HepG2 (cell line): ENCODE results near the gene EPC2. TPM values are rescaled to one million over a fixed set of nuclear protein-coding genes. Genes with fewer than 3 reads are reported as not detected.

Experiments used
- DNMT1 ChIP-seq: sonication (generic); formaldehyde crosslinking; IDR thresholded peaks from 2 replicates; pipeline ENCODE4 v1.5.1; 2020; ENCODE audit warnings: mild to moderate bottlenecking, missing genetic modification reagents
- FOXJ3 ChIP-seq: sonication (generic); formaldehyde crosslinking; IDR thresholded peaks from 2 replicates; pipeline ENCODE4 v1.4.0; 2020; ENCODE audit warnings: missing genetic modification reagents, mild to moderate bottlenecking, borderline replicate concordance
- HMG20B ChIP-seq: conservative IDR thresholded peaks from 2 replicates; pipeline ENCODE4 v1.6.1; 2016; ENCODE audit warnings: missing genetic modification reagents, missing compliant biosample characterization
- HNRNPUL1 ChIP-seq: fragments of 200-400 bp; formaldehyde crosslinking; IDR thresholded peaks from 2 replicates; pipeline ENCODE4 v1.6.1; 2017; ENCODE audit warnings: low read depth, mild to moderate bottlenecking, low read length, moderate library complexity
- KAT7 ChIP-seq: IDR thresholded peaks from 2 replicates; pipeline ENCODE4 v1.6.1; 2018; ENCODE audit warnings: borderline replicate concordance, missing compliant biosample characterization
- MAZ ChIP-seq, 2 experiments: sonication (generic) in 1 of 2; formaldehyde crosslinking in 1 of 2; IDR thresholded peaks; 2 replicates each; pipeline versions ENCODE4 v1.5.0 to v1.6.1; 2012 to 2020; ENCODE audit warnings: low read depth in 2 of 2, mild to moderate bottlenecking in 2 of 2, borderline replicate concordance in 1 of 2, improper control_type of control experiment in 1 of 2, low read length in 1 of 2, missing genetic modification reagents in 1 of 2, moderate library complexity in 1 of 2
- MEF2D ChIP-seq: sonication (generic); formaldehyde crosslinking; IDR thresholded peaks from 2 replicates; pipeline ENCODE4 v1.5.1; 2020; ENCODE audit warnings: mild to moderate bottlenecking, missing genetic modification reagents
- MZF1 ChIP-seq: sonication (generic); formaldehyde crosslinking; IDR thresholded peaks from 2 replicates; pipeline ENCODE4 v1.8.1; 2023; ENCODE audit warnings: mild to moderate bottlenecking, missing genetic modification reagents, borderline replicate concordance
- NFYB ChIP-seq: sonication (generic); formaldehyde crosslinking; IDR thresholded peaks from 2 replicates; pipeline ENCODE4 v1.4.0; 2020; ENCODE audit warnings: missing genetic modification reagents
- XRCC5 ChIP-seq: fragments of 200-400 bp; formaldehyde crosslinking; optimal IDR thresholded peaks from 2 replicates; pipeline ENCODE3; 2017; ENCODE audit warnings: mild to moderate bottlenecking, low read length
- ZBTB3 ChIP-seq: sonication (generic); formaldehyde crosslinking; IDR thresholded peaks from 2 replicates; pipeline ENCODE4 v1.4.0; 2020; ENCODE audit warnings: low read depth, mild to moderate bottlenecking, moderate library complexity, missing genetic modification reagents, borderline replicate concordance
- ZFP82 ChIP-seq: sonication (generic); formaldehyde crosslinking; IDR thresholded peaks from 2 replicates; pipeline ENCODE4 v1.5.1; 2020; ENCODE audit warnings: mild to moderate bottlenecking, missing genetic modification reagents, borderline replicate concordance
- ZMYM3 ChIP-seq: sonication (generic); formaldehyde crosslinking; IDR thresholded peaks from 2 replicates; pipeline ENCODE4 v1.5.1; 2020; ENCODE audit warnings: mild to moderate bottlenecking, missing genetic modification reagents
- ZNF142 ChIP-seq: sonication (generic); formaldehyde crosslinking; IDR thresholded peaks from 2 replicates; pipeline ENCODE4 v1.4.0; 2020; ENCODE audit warnings: missing genetic modification reagents
- ZNF549 ChIP-seq: sonication (generic); formaldehyde crosslinking; IDR thresholded peaks from 2 replicates; pipeline ENCODE4 v1.5.0; 2020; ENCODE audit warnings: missing genetic modification reagents
- polyA plus RNA-seq, 8 experiments: library from polyadenylated mRNA; depleted of rRNA in 3 of 8; stranded (reverse) in 7 of 8; unstranded in 1 of 8; fragments of >200 nt; fragmentation: Illumina TruSeq in 4 of 8; extraction: Trizol in 4 of 8; gene quantifications; 2 replicates each; pipeline versions ENCODE4 v1.2.1 to v1.2.3, GENCODE V29; 2011 to 2016; ENCODE audit warnings: low read depth in 4 of 8, missing spikeins in 1 of 8, mixed read lengths in 1 of 8; ENCODE audit not compliant: insufficient read depth in 1 of 8
- total RNA-seq, 5 experiments: library from RNA; depleted of rRNA; stranded (reverse); fragments of >200 nt; fragmentation: Illumina TruSeq; extraction: Trizol; gene quantifications; 2 replicates each; pipeline ENCODE4 v1.2.3, GENCODE V29; 2016; ENCODE audit warnings: low read depth in 1 of 5
- TF ChIP-seq, protein P1 (sequence below): sonication (generic); formaldehyde crosslinking; IDR thresholded peaks from 2 replicates; pipeline ENCODE4 v1.8.1; 2022; ENCODE audit warnings: low read depth, mild to moderate bottlenecking, missing genetic modification reagents
- TF ChIP-seq, protein P2 (sequence below): sonication (generic); formaldehyde crosslinking; IDR thresholded peaks from 2 replicates; pipeline ENCODE4 v1.8.0; 2022; ENCODE audit warnings: mild to moderate bottlenecking, missing genetic modification reagents; ENCODE audit not compliant: insufficient replicate concordance

Gene EPC2
- total and polyA plus RNA-seq, 2 of the 13 experiments (the other 11 are each of a cell fraction or from before 2014, with no cell fraction given) = 20.5 to 22.0 TPM

DNA sequence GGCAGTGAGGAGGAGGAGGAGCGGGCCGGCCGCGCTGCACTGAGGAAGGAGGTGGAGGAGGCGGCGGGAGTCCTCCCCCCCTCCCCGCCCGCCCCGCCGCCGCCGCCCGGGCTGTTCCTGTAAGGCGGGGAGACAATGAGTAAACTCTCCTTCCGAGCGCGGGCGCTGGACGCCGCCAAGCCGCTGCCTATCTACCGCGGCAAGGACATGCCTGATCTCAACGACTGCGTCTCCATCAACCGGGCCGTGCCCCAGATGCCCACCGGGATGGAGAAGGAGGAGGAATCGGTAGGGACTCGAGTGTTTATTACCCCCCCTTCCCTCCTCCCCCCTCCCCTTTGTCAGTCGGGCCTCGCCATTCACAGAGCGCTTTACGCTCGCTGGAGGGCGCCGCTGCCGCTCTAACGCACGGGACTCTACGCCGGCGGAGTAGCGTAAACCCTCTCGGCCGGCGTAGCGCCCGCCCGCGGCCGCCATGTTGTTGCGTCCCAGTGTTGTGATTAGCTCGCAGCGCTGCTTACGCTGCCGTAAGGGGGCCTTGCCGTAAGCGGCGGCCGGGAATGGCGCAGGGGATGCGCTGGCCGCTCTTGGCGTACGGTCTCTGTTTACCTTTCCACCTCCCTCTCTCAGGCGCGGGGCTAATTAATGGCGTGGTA is 460 bp downstream of the EPC2 start (continued):
- TF ChIP-seq HMG20B (CRISPR knock-in tag) (no peak), MAZ (IDR thresholded peaks at IDR 0.05; ENCODE audit: borderline replicate concordance, low read depth, low read length) (peak; percentile 98), MAZ (CRISPR knock-in tag; IDR thresholded peaks at IDR 0.05; ENCODE audit: low read depth) (peak; percentile 81), KAT7 (CRISPR knock-in tag) (peak; percentile 54), MEF2D (CRISPR knock-in tag) (peak; percentile 46), ZMYM3 (CRISPR knock-in tag) (no peak), ZBTB3 (no peak), HNRNPUL1 (peak; percentile 80), ZNF549 (CRISPR knock-in tag) (no peak), NFYB (CRISPR knock-in tag) (peak; percentile 71), ZFP82 (CRISPR knock-in tag) (peak; percentile 77; the same call in 1 of the 2 replicates), MZF1 (CRISPR knock-in tag) (no peak), XRCC5 (no peak), FOXJ3 (CRISPR knock-in tag) (peak; percentile 76; the same call in 1 of the 2 replicates), DNMT1 (CRISPR knock-in tag) (no peak), ZNF142 (0 out of 2 replicates have a peak, but pooled peaks have one; percentile 22)
- TF ChIP-seq, protein P1, sequence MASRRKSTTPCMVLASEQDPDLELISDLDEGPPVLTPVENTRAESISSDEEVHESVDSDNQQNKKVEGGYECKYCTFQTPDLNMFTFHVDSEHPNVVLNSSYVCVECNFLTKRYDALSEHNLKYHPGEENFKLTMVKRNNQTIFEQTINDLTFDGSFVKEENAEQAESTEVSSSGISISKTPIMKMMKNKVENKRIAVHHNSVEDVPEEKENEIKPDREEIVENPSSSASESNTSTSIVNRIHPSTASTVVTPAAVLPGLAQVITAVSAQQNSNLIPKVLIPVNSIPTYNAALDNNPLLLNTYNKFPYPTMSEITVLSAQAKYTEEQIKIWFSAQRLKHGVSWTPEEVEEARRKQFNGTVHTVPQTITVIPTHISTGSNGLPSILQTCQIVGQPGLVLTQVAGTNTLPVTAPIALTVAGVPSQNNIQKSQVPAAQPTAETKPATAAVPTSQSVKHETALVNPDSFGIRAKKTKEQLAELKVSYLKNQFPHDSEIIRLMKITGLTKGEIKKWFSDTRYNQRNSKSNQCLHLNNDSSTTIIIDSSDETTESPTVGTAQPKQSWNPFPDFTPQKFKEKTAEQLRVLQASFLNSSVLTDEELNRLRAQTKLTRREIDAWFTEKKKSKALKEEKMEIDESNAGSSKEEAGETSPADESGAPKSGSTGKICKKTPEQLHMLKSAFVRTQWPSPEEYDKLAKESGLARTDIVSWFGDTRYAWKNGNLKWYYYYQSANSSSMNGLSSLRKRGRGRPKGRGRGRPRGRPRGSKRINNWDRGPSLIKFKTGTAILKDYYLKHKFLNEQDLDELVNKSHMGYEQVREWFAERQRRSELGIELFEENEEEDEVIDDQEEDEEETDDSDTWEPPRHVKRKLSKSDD (CRISPR knock-in tag) = peak; percentile 87
- TF ChIP-seq, protein P2, sequence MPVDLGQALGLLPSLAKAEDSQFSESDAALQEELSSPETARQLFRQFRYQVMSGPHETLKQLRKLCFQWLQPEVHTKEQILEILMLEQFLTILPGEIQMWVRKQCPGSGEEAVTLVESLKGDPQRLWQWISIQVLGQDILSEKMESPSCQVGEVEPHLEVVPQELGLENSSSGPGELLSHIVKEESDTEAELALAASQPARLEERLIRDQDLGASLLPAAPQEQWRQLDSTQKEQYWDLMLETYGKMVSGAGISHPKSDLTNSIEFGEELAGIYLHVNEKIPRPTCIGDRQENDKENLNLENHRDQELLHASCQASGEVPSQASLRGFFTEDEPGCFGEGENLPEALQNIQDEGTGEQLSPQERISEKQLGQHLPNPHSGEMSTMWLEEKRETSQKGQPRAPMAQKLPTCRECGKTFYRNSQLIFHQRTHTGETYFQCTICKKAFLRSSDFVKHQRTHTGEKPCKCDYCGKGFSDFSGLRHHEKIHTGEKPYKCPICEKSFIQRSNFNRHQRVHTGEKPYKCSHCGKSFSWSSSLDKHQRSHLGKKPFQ (CRISPR knock-in tag) = no peak
